Measurements from ENCODE around the gene NOTCH1.

The NOTCH1 gene

DNA sequence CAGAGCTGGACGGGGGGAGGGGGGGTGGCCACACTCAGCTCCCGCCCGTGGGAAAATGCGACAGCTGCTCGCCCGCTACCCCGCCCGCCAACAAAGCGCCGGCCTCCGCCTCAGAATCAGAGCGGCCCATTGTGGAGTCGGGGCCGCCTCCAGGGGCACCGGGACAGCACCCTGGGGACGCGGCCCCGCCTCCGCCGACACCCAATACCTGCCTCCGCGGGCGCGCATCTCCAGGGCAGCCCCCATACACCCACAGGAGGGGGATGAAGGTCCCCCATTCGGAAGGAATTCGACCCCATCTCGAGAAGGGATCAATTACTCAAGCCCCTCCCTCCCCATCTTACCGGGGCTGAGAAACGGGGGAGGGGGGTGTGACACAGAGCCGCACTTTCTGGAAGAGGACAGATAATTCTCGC, 1.3 kb downstream of the NOTCH1 start:
- DNase-seq: peak; percentile 64

DNA sequence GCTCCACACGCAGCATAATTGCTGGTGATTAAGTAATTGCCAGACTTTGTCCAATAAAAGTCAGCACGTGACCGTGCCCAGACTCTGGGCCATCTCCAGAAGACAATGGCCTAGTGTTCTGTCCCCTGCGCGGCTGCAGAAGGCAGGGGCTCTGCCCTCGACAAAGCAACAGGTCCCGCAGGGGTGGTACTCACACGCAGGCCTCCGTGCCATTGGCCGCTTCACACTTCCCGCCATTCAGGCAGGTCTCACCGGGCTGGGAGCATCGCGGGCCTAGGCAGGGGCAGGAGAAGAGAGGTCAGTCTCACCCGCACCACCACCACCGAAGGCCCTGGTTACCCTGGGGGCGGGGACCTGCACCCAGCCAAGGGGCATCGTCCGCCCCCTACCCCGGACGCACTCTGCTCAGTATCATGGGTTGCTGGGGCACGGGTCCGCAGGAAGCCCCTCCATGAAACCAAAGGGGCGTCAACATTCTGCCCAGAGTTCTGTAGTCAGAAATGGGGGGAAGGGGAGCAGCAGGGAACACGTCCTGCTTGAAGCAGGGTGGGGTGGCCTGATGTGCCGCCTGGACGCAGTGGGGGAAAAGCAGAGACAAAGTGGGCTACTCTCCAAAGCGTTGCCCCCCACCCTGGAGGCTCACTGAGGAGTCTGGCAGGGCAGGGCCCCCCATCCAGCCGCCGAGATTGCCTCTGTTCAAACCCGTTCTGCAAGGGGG, 1.9 kb downstream of the NOTCH1 start:
- DNase-seq: no peak

DNA sequence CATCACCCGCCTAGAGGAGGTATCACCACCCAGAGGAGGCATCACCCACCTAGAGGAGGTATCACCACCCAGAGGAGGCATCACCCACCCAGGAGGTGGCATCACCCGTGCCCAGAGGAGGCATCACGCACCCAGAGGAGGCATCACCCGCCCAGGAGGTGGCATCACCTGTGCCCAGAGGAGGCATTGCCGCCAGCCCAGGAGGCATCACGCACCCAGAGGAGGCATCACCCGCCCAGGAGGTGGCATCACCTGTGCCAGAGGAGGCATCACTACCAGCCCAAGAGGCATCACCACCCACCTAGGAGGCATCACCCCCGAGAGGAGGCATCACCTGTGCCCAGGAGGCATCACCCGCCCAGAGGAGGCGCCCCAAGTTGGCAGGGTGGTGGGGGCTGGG, 2.6 kb downstream of the NOTCH1 start:
- peak; percentile 34 for DNase-seq

DNA sequence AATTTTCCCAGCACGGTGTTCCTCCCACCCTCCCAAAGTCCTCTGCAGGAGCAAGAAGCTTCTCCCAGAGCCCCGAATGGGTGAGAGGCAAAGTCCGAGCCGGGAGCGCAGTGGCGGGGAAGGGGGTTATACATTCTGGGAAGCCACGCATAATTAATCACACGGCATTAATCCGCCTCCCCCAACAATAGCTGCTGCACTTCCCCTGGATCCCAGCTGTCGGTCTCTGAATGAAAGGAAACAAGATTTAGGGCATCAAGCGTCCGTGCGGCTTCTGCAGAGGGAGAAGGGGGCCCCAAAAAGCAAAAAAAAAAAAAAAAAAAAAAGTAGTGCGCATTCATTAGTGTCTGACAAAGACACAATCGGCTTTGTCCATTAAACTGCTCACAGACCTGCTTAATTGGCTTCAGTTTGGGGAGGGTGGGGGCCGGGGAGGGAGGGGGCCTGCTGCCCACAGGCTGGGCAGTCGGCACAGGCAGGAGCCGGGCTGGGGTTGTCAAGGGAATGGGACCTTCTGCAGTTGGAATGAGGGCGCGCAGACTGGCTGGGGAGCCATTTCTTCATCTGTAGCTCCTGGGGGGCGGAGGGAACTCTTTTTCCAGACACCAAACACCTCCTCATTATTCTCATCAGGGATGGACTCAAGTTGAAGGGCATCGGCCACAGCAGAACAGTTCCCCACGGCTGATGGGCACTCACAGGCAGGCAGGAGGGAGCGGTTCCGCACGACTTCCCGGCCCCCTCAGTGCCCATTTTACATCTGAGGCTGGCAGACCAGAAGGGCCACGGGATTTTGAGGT, 3.4 kb downstream of the NOTCH1 start:
- no peak for DNase-seq

DNA sequence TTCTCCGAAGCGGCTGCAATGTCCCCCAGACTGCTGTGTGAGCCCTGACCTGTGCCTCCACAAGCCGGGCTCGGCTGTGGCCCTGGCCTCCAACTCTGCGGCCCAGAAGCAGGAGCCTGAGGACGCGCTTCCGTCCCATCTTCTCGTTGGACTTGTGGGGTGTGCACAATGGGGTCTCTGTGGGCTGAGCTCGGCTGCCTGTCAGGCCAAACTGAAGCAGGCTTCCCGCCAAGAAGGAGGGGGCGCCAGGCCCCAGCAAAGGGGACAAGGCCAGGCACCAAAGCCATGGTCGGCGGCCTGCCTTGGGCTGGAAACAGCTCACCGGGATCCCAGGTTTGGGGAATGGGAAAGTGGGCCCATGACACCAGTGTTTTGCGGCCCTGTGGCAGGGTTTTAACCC, 4.1 kb downstream of the NOTCH1 start:
- no peak for DNase-seq

DNA sequence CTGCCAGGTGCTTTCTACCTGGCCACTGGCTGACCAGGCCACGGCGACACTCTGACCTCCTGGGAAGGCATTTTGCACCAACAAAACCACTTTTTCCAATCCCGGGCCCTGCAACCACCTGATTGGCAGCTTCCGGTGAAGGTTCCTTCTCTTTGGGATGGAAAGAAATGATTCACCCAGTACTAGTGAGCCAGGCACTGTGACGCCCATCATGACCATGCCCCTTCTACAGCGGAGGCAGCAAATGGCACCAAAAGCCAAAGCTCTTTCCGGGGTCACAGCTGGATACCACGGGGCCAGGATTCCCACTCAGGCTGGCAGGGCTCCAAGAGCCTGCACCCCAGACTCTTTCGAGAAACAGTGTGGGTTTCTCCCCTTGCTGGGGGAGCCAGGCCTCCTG, 4.7 kb downstream of the NOTCH1 start:
- no peak for DNase-seq

DNA sequence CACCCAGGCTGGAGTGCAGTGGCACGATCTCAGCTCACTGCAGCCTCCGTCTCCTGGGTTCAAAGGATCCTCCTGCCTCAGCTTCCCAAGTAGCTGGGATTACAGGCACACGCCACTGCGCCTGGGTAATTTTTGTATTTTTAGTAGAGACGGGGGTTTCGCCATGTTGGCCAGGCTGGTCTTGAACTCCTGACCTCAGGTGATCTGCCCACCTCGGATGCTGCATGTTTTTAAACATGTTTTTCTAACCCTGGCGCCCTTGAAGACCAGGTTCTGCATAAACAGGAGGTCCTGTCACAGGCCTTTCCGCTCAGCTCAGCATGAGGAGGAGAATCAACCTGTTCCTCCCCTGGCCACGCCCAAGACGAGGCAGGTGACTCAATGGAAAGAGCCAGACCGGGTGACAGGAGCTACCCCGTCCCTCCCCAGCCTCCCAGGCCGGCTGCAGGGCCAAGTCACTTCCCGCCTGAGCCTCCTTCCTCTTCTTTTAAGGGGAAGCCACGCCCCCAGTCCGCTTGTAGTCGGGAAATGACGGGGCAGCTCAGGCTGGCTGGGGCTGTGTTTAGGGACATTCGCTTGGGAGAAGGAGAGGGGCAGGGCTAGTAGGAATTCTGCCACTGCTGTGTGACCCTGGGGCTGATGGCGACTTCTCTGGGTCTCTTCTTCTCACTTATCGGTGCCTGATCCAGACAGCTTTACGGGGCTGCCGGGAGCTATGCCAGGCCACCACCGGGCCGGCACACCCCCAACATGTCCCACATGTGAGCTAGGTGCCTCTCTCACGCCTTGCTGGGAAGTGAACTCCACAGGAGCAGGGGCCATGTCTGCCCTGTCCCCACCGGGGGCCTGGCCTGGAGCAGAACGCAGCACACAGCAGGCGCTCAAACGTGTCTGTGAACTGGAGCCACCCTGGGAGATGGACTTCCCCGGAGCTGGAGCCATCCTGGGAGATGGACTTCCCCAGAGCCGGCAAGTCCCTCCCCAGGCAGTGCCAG, 6.1 kb downstream of the NOTCH1 start:
- DNase-seq: peak; percentile 94

DNA sequence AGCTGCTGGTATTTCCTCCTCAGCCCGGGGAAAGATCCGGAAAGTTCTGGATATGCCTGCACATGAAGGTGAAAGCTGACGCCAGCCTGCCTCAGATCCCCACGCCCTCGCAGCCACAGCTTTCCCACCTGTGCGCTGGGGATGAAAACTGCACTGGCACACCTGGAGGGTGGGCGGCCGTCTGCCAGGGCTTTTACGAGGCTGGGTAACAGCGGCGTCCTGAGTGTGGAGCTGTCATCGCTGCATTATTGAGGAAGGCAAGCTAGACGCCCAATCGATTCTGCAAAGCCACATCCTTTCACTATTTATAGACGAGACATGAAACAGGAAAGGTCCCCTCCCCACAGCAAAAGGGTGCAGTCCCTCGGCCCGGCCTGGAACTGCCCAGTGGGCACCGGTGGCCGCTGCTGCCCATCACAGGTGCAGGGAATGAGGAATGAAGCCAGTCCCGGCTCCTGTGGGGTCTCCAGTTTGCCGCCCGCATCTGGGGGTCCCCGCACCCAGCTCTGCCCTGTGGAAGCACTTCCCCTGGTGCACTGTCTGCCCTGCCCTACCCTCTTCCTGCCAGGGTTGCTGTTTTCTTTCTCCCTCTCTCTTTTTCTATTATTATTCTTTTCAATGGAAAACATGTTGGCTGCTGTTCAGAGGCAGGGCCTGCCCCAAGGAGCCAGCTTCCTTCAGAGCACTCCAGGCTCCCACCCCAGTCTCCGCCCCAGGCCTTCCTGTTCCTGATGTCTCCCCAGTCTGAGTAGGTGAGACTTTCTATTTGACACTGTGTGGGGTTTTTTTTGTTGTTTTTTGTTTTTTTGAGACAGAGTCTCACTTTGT, 7.0 kb downstream of the NOTCH1 start:
- peak; percentile 74 for DNase-seq

DNA sequence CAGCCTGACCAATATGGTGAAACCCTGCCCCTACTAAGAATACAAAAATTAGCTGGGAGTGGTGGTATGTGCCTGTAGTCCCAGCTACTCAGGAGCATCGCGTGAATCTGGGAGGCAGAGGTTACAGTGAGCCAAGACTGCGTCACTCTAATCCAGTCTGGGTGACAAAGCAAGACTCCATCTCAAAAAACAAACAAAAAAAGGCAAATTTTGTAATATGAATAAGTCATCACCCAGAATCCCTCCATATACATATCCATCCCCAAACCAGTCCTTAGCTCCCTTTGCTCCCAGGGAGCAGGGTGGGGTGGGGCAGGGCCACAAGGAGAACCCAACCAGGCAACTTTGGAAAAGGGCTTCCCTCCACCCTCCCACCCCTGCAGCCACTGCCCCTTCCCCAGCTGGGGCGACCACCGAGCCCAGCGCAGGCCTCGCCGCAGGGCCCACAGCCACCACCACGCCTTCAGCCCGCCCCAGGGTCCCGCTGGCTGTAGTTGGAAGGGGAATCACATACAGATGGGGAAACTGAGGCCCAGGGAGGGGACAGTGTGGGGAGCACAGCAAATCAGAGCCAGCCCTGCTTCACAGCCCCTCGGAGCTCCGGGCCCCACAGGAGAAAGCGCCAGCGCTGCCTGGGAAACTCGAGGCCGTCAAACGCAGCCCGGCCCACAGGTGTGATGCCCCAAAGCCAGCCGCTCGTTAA, 7.8 kb downstream of the NOTCH1 start:
- no peak for DNase-seq

DNA sequence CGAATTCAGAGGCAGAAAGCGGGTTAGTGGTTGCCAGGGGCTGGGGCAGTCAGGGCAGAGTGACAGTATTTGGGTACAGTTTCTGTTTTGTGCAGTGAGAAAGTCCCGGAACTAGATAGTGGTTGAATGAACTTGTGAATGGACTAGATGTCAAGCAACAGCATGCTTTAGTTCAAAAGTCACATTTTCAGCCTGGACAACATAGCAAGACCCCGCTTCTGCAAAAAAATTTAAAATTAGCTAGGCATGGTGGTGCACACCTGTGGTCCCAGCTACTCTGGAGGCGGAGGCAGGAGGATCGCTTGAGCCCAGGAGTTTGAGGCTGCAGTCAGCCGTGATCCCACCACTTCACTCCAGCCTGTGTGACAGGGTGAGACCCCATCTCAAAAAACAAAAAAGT, 8.4 kb downstream of the NOTCH1 start:
- DNase-seq: no peak

DNA sequence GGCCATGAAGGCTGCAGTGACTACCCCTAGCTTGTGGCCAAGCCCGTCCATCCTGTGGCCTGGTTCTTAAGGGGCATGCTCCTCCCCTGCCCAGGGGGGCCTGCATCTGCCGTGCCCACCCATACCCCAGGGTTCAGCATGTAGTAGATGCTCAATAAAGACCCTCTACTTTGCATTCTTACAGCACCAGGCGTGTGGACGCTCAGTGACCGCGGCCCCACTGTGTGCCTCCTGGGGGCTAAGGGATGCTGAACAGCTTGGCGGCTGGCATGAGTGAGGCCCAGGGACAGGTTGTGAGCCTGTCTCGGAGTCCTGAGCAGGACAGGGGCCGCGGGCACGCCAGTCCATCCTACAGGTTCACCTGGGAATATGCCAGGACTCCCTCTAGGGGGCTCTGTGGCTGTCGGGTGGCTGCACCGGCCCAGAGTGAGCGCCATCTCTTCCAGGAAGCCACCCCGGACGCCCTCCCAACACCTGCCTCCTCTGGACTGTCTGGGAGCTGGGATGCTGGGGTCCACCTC, 9.1 kb downstream of the NOTCH1 start:
- DNase-seq: no peak

DNA sequence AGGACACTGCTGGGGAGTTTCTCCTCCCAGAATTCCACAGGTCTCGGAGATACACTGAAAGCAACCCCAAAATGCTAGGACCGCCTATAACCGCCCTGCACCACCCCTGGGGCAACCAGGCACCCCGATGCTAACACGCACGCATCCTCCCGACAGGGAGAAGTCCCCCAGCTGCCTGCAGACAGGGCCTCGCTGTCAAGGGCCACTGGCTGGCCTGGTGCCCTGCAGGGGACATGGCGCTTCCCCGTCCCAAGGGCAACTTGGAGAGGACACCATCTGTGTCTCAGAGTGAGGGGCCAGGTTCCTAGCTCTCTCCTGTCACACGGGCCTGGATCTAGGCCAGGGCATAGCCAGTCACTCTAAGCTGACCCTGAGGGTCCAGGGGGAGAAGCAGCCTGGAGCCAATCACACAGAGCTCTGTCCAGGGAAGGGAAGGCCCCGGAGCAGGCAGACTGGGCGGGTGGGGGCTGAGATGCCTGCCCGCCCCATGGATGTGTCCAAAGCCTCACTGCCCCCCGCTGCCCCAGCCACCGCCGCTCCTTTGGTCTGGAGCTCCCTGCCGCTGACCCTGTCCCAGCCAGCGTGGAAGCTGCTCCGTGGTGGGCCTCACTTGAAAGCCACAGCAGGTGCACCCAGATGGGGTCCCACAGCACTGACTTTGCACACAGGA, 9.7 kb downstream of the NOTCH1 start:
- DNase-seq: no peak

DNA sequence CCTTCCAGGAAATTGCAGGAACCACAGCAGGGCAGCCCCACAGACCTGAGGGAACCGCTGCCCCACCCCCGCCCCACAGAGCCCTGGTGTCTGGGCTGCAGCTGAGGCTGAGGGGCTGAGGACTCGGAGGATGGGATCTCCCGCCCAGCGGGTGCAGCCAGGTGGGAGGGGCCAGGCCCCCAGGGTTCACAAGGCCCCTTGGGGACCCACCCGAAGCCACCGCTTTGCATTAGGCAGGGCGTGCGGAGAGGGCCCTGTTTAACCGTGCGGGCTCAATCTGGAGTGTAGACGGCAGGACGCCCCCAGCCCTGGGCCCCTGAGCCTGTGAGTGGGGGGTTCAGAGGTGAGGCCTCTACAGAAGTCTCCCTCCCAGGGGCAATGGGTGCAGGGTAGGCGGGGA, 10.8 kb downstream of the NOTCH1 start:
- DNase-seq: no peak

DNA sequence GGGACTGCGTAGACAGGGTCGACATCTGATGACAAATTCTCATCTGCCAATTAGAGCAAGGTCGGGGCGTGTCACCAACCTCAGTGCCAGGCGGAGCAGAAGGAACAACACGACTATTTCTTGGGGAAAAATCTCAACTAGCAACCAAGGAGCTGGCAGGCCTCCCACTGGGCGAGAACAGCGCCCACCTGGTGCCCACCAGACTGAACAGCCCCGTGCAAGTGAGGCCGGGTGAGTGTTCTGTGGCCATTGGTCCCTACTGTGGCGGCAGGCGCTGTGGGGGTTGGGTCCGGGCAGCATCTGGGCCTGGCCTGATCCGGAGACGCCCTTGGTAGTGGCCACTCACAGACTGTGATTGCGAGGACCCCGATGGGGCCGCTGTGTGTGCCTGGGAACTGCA, 11.5 kb downstream of the NOTCH1 start:
- DNase-seq: no peak

DNA sequence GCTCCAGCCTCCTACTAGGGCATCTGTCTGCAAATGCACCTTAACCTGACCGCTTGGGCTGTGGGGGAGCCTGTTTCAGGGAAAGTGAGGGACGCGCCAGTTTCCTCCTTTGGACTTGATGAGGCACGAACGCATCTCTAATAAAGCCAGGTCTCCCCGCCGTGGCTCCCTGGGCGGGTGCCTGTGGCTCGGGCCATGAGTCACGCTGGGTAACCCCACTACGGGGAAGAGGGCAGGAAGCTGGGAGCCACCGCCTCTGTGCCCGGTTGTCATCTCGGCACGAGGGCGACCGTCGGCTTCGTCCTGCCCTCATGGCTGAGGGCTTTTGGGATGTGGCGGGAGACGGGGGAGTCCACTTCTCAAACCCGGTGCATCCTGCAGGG, 12.1 kb downstream of the NOTCH1 start:
- DNase-seq: peak; percentile 80

DNA sequence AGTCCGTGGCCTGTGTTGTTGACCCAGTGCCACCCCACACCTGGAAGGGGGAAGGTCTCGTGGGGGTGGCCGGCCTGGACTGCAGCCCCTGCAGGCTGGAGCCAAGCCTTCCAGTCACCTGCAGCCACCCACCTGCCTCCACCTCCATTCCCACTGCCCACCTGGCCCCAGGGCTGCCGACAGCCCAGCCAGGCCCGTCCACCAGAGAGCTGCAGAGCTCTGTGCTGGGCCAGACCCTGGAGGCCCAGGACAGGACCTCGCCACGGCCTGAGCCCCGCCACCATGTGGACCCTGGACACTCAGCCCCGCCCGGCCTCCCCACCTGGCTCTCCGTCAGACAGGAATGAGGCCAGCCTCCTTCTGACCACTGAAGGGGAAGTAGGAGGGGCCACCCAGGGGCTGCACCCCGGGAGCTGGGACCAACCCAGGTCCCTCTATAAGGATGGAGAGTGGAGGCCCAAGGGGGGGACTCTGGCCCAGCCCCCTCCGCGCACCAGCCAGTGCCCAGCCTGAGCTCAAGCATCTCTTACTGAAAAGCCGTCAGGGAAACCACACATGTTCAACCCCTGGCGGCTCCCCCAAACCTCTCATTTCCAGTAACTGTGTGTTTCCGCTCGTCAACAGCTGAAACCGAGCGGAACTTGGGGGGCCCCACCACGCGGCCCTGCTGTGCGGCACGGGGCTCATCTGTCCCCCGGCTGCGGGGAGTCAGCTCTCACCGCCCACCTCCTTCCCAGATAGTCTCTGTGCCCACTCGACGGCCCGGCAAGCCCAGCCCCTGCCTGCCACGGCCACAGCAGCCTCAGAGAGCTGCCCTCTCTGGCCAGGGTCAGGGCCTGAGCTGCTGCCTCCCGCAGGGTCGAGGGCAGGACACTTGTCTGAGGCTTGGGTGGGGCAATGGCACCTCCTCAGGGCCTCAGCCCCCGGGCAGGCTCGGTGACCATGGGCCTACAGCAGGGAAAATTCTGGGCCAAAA, 12.8 kb downstream of the NOTCH1 start:
- DNase-seq: peak; percentile 88

DNA sequence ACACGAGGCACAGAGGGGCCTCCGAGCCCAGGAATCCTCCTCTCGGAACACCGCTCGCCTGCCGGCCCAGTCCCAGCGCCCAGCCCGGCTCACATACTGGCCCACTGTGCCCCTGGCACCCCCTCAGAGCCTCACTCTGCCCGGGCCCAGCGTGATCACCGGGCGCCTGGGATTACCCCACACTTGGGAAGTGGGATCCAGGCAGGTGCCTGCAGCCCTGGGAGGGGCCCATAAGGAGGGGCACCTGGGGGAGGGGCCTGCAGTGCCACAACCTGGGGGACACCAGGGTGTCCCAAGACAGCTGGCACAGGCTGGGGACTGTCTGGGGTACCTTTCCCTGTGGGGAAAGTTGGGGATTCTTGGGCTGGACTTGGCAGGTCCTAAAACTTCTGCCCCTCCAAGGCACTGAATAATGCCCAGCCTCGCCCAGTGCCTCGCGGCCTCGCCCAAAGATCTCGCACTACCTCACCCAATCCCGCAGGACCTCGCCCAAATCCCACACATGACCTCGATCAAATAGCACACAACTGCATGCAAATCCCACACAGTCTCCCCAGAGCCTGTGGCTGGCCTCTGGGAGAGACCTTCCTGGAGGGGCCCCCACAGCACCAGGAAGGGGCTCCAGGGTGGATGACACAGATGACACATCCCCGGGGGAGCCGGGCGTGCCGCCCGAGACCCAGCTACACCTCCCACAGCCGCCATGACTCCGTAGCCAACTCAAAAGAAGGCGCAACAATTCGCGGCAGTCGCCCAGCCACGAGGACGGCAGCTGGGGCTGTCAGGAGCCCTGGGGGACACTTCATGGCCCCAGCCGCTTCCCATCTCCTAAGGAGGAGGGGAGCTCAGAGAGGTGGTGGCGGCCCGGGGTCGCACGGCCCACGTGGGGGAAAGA, 13.7 kb downstream of the NOTCH1 start:
- no peak for DNase-seq

DNA sequence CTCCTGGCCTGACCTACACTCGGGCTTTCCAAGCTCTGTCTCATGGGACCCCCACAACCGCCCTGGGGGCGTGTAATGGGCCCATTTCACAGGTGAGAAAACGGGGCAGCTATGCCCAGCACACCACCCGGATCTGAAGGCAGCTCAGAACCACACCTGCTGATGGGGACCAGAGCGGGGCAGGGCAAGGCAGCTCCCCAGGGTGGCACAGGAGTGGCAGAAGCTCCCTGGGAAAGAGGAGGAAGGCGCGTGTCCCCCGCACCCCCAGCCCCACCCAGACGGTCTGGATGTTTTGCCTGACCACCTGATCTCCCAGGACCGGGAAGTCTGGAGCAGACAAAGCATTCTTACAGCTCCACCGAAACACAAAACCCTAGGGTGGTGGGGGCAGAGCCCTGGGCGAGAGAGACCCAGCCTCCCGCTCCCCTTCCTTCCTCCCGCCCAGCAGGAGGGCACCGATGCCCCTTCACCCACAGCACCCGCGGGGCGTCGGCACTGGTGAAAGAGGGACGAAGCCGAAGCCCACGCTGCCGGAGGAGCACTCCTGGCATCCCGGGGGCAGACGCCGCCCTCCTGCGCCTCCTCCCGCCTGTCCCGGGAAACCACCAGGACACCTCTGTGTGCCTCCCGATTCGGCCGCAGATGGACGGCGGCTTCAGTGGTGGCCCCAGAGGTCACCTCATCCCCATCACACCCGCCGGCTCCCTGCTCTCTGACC, 14.5 kb downstream of the NOTCH1 start:
- DNase-seq: no peak
